Measurements from ENCODE around the gene MYO6.

The MYO6 gene

DNA sequence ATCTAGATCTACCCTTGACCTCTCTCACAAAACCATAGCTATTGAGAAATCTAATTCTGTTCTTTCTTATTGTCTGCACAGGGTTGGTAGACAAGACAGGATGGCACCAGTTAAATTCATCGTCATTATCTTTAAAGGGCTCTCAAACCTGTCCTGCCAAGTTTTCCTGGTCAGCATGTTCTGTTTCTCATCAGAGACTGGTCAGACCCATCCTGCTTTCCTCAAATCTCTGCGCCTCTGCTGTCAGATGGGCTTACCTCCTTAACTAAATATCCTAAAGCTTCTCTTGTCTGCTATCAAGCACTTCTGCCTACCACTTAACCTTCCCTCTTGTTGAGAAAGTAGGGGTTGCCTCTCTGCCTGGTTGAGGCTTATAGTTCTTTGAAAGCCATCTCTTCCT is 125.2 kb downstream of the MYO6 start:
- Histone ChIP-seq H3K27ac (no peak overlapping the region), H3K9ac (no peak overlapping the region), H2AFZ (ENCODE audit: low read depth) (no peak overlapping the region), H4K20me1 (ENCODE audit: insufficient read depth) (no peaks in the 10 kb centered on the region), H3K4me2 (no peak overlapping the region), H3K79me2 (ENCODE audit: insufficient read depth, low read depth) (no peaks in the 10 kb centered on the region), H3K27me3 (ENCODE audit: insufficient read depth, low read depth) (no peaks in the 10 kb centered on the region), H3K4me1 (ENCODE audit: low read depth, poor library complexity, severe bottlenecking) (no peaks in the 10 kb centered on the region), H3K36me3 (ENCODE audit: insufficient read depth) (no peaks in the 10 kb centered on the region), H3K4me3 (IDR thresholded peaks at IDR 0.05; ENCODE audit: insufficient read depth, low read depth, low read length) (no peak overlapping the region)
- TF ChIP-seq, protein P1, sequence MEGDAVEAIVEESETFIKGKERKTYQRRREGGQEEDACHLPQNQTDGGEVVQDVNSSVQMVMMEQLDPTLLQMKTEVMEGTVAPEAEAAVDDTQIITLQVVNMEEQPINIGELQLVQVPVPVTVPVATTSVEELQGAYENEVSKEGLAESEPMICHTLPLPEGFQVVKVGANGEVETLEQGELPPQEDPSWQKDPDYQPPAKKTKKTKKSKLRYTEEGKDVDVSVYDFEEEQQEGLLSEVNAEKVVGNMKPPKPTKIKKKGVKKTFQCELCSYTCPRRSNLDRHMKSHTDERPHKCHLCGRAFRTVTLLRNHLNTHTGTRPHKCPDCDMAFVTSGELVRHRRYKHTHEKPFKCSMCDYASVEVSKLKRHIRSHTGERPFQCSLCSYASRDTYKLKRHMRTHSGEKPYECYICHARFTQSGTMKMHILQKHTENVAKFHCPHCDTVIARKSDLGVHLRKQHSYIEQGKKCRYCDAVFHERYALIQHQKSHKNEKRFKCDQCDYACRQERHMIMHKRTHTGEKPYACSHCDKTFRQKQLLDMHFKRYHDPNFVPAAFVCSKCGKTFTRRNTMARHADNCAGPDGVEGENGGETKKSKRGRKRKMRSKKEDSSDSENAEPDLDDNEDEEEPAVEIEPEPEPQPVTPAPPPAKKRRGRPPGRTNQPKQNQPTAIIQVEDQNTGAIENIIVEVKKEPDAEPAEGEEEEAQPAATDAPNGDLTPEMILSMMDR (conservative IDR thresholded peaks at IDR 0.05; ENCODE audit: low read depth, low read length), result no peak

- no peaks in the 10 kb centered on the region for H4K20me1 ChIP-seq (ENCODE audit: insufficient read depth)
These were observed 127.1 kb downstream of the MYO6 start for GRCh38 chr6:75876152-75876551.

GRCh38 chr6:75880305-75880704 is 131.3 kb downstream of the MYO6 start:
- no peak overlapping the region for H3K4me2 ChIP-seq
- H3K4me1 ChIP-seq (ENCODE audit: low read depth, poor library complexity, severe bottlenecking), result no peaks in the 10 kb centered on the region
- H4K20me1 ChIP-seq (ENCODE audit: insufficient read depth), result no peaks in the 10 kb centered on the region
- no peak overlapping the region for H3K27ac ChIP-seq
- H3K9ac ChIP-seq, result no peak overlapping the region
- TF ChIP-seq, protein P1 (conservative IDR thresholded peaks at IDR 0.05; ENCODE audit: low read depth, low read length), result no peak
- H3K27me3 ChIP-seq (ENCODE audit: insufficient read depth, low read depth), result no peaks in the 10 kb centered on the region
- H3K79me2 ChIP-seq (ENCODE audit: insufficient read depth, low read depth), result no peaks in the 10 kb centered on the region
- no peak overlapping the region for H2AFZ ChIP-seq (ENCODE audit: low read depth)
- H3K4me3 ChIP-seq (IDR thresholded peaks at IDR 0.05; ENCODE audit: insufficient read depth, low read depth, low read length), result no peak overlapping the region
- no peaks in the 10 kb centered on the region for H3K36me3 ChIP-seq (ENCODE audit: insufficient read depth)

More at GRCh38 chr6:75876152-75876551, 127.1 kb downstream of the MYO6 start:
- Histone ChIP-seq H3K36me3 (ENCODE audit: insufficient read depth) (no peaks in the 10 kb centered on the region), H3K4me2 (no peak overlapping the region), H3K79me2 (ENCODE audit: insufficient read depth, low read depth) (no peaks in the 10 kb centered on the region), H2AFZ (ENCODE audit: low read depth) (no peak overlapping the region), H3K9ac (no peak overlapping the region), H3K4me3 (IDR thresholded peaks at IDR 0.05; ENCODE audit: insufficient read depth, low read depth, low read length) (no peak overlapping the region), H3K27me3 (ENCODE audit: insufficient read depth, low read depth) (no peaks in the 10 kb centered on the region), H3K27ac (no peak overlapping the region), H3K4me1 (ENCODE audit: low read depth, poor library complexity, severe bottlenecking) (no peaks in the 10 kb centered on the region)
- TF ChIP-seq, protein P1 (conservative IDR thresholded peaks at IDR 0.05; ENCODE audit: low read depth, low read length), result no peak

- Histone ChIP-seq H3K4me2 (no peak overlapping the region), H3K27ac (no peak overlapping the region), H3K79me2 (ENCODE audit: insufficient read depth, low read depth) (no peaks in the 10 kb centered on the region), H2AFZ (ENCODE audit: low read depth) (no peak overlapping the region), H3K4me1 (ENCODE audit: low read depth, poor library complexity, severe bottlenecking) (no peaks in the 10 kb centered on the region), H3K36me3 (ENCODE audit: insufficient read depth) (no peaks in the 10 kb centered on the region), H3K4me3 (IDR thresholded peaks at IDR 0.05; ENCODE audit: insufficient read depth, low read depth, low read length) (no peak overlapping the region), H3K9ac (no peak overlapping the region), H4K20me1 (ENCODE audit: insufficient read depth) (no peaks in the 10 kb centered on the region), H3K27me3 (ENCODE audit: insufficient read depth, low read depth) (no peaks in the 10 kb centered on the region)
- TF ChIP-seq, protein P1 (conservative IDR thresholded peaks at IDR 0.05; ENCODE audit: low read depth, low read length), result no peak
These were observed 133.7 kb downstream of the MYO6 start for GRCh38 chr6:75882734-75883133.
